ENCODE measurements around the gene SND1. TPM values are rescaled to one million over a fixed set of nuclear protein-coding genes. Genes with fewer than 3 reads are reported as not detected.

Gene SND1
- total RNA-seq, 1 experiment from 2014 or later, result 218 TPM

- no peaks in the 10 kb centered on the region; a peak in 1 of 5 replicates for H3K9me3 Mint-ChIP-seq
- no peaks in the 10 kb centered on the region; the same call in 1 of the 2 replicates for H3K27me3 ChIP-seq (ENCODE audit: insufficient read depth, low read length)
- H3K27ac Mint-ChIP-seq, result peak overlapping the region in 1 of 3 experiments; percentile 25; a peak in 2 of 7 replicates
- no peak overlapping the region for H2BK20ac ChIP-seq (ENCODE audit: low read depth, low read length, poor library complexity, severe bottlenecking)
- no peak overlapping the region for H3K23ac ChIP-seq (ENCODE audit: insufficient read length, low read depth, low read length)
- peaks cover 12% of the 10 kb centered on the region; the same call in 1 of the 2 replicates for H3K4me1 ChIP-seq (ENCODE audit: insufficient read depth, low read length)
- no peak overlapping the region for H4K91ac ChIP-seq (ENCODE audit: insufficient read length, low read depth, low read length)
- H3K56ac ChIP-seq (ENCODE audit: insufficient read length, low read depth, low read length), result no peak overlapping the region
- H2BK120ac ChIP-seq (ENCODE audit: low read depth, low read length, poor library complexity, severe bottlenecking), result no peak overlapping the region
- no peak overlapping the region for H2BK5ac ChIP-seq (ENCODE audit: insufficient read length, low read length)
- H3K27ac ChIP-seq (ENCODE audit: insufficient read length, low read depth, low read length), result no peak overlapping the region
- H3K4me3 Mint-ChIP-seq, result no peak overlapping the region
- no peak overlapping the region for H4K5ac ChIP-seq (ENCODE audit: insufficient read length, low read depth, low read length)
- no peak for TF ChIP-seq CTCF (conservative IDR thresholded peaks at IDR 0.05)
- no peak overlapping the region for H2AK5ac ChIP-seq (ENCODE audit: insufficient read length, low read length)
- no peak overlapping the region for H2AFZ ChIP-seq (ENCODE audit: low read length)
- H3K36me3 Mint-ChIP-seq (ENCODE audit: insufficient read depth in 1 of 3, low read depth in 3 of 3), result peaks cover 18 to 42% (median 27%) of the 10 kb centered on the region in 3 experiments; a peak in 6 of 7 replicates
- no CpG with 5 or more reads among the region's 4 CpGs for WGBS (ENCODE audit: extremely low coverage, insufficient read length, low lambda C conversion rate)
- H3K79me1 ChIP-seq (ENCODE audit: insufficient read depth, low read depth, low read length, poor library complexity, severe bottlenecking), result no peaks in the 10 kb centered on the region
- no peaks in the 10 kb centered on the region for H3K27me3 Mint-ChIP-seq (ENCODE audit: low read depth)
- no peaks in the 10 kb centered on the region for H3K23me2 ChIP-seq (ENCODE audit: insufficient read length, low read depth, low read length, poor library complexity, severe bottlenecking)
- H3K9me3 ChIP-seq (ENCODE audit: control insufficient read depth, low read depth, low read length), result no peaks in the 10 kb centered on the region
- no peak overlapping the region for H2BK15ac ChIP-seq (ENCODE audit: low read depth, low read length)
- no peaks in the 10 kb centered on the region for H3K79me2 ChIP-seq (ENCODE audit: insufficient read depth, low read length)
- peaks cover 20% of the 10 kb centered on the region in 2 experiments for H3K4me1 Mint-ChIP-seq
- H3T11ph ChIP-seq (ENCODE audit: low read length), result no peak overlapping the region
- H4K8ac ChIP-seq (replicated peaks; ENCODE audit: insufficient read length, low read depth, low read length), result no peak overlapping the region
- no peak overlapping the region for H3K4me2 ChIP-seq (ENCODE audit: insufficient read depth, insufficient read length, low read length)
- H3K18ac ChIP-seq (ENCODE audit: insufficient read length, low read depth, low read length), result no peak overlapping the region
- H4K20me1 ChIP-seq (ENCODE audit: control insufficient read depth, insufficient read depth, insufficient read length), result no peaks in the 10 kb centered on the region
- DNase-seq, result no peak
- no peak overlapping the region for H3K9ac ChIP-seq (ENCODE audit: extremely low read depth, insufficient read length, low read length)
- H3K14ac ChIP-seq (ENCODE audit: insufficient read depth, low read length), result no peak overlapping the region
- no peak overlapping the region for H2BK12ac ChIP-seq (ENCODE audit: insufficient read length, low read depth, low read length)
- H3K4ac ChIP-seq (ENCODE audit: low read depth, low read length), result no peak overlapping the region
These were observed 240.0 kb downstream of the SND1 start for GRCh38 chr7:127891854-127892438.

All from H9 (cell line).